ENCODE measurements around the gene SH3BP5L. TPM values are rescaled to one million over a fixed set of nuclear protein-coding genes. Genes with fewer than 3 reads are reported as not detected.
"Not testable (repeated sequence)": the region's sequence is repeated elsewhere in the genome, so short reads cannot be mapped to it uniquely, and the experiment has no call there.

Gene SH3BP5L
- total and polyA plus RNA-seq, 7 donors = 13.7 to 23.5 (median 16.6) TPM

- Histone ChIP-seq H3K4me3 (no peak overlapping the region), H3K36me3 (no peaks in the 10 kb centered on the region), H3K27ac (peak overlapping the region in 1 of 4 donors; percentile 7), H3K27me3 (peaks cover 0 to under 1% (median 0%) of the 10 kb centered on the region in 3 donors), H3K9me3 (no peaks in the 10 kb centered on the region), H3K4me1 (peaks cover 0 to 11% (median 7%) of the 10 kb centered on the region in 4 donors)
- DNase-seq = no peak
- intact Hi-C loops (cut with DNase I) = loop anchor here (2.0 kb wide), 1 partner anchor 181 kb away; no protein-coding TSS in a partner anchor
- no peak for TF ChIP-seq EP300 (IDR thresholded peaks at IDR 0.05)
- no peak for TF ChIP-seq POLR2A (IDR thresholded peaks at IDR 0.05)
- TF ChIP-seq, protein P1, sequence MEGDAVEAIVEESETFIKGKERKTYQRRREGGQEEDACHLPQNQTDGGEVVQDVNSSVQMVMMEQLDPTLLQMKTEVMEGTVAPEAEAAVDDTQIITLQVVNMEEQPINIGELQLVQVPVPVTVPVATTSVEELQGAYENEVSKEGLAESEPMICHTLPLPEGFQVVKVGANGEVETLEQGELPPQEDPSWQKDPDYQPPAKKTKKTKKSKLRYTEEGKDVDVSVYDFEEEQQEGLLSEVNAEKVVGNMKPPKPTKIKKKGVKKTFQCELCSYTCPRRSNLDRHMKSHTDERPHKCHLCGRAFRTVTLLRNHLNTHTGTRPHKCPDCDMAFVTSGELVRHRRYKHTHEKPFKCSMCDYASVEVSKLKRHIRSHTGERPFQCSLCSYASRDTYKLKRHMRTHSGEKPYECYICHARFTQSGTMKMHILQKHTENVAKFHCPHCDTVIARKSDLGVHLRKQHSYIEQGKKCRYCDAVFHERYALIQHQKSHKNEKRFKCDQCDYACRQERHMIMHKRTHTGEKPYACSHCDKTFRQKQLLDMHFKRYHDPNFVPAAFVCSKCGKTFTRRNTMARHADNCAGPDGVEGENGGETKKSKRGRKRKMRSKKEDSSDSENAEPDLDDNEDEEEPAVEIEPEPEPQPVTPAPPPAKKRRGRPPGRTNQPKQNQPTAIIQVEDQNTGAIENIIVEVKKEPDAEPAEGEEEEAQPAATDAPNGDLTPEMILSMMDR (IDR thresholded peaks at IDR 0.05) = no peak
- 91 to 96% methylated on average over 1 of the region's 1 CpG for WGBS, 2 donors
Measured at GRCh38 chr1:248805876-248806275, 19.8 kb downstream of the SH3BP5L start.

DNA sequence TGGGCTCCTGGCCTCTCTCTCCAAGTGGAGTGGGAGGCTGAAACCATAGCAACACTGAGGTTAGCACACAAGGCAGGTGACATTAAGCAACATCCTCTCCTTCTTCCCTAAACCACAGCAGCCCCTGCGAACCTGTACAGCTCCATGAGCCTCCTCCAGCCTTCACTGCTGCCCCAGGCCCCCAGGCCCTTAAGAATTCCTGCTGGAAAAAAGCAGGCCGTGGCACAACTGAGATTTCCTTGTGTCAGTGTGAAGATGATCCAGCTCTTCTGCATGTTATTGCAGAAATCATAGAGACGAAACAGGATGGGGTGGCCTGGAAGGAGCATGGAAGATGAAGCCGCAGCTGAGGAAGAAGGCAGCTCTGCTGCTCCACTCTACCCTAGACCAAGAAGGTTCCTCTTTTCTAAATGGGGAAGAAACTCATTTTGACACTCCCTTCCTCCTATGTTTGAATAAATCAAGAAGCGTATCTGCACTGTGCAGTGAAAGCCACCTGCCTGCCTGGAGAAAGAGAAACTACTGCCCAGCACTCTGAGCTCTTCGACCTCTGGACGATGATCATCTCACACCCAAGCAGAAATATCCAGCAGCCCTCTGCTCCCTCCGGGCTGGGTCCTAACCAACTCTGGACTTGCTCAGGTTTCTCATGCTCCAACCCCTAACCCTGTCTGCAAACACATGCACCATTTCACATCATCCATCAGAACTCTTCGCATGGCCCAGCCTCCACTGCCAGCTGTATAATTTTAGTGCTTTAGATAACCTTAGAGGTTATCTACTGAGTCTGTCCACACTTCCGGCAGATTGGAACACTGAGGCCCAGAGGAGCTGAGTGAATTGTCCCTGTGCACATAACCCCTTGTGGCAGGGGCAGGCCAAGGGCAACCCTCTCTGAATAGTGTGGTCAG is 20.7 kb downstream of the SH3BP5L start:
- DNase-seq = no peak

DNA sequence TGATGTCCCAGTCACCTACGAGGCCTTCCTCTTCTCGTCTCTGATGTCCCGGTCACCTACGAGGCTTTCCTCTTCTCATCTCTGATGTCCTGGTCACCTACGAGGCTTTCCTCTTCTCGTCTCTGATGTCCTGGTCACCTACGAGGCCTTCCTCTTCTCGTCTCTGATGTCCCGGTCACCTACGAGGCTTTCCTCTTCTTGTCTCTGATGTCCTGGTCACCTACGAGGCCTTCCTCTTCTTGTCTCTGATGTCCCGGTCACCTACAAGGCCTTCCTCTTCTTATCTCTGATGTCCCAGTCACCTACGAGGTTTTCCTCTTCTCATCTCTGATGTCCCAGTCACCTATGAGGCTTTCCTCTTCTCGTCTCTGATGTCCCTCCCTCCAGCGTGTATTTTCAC is 22.2 kb downstream of the SH3BP5L start:
- H3K4me1 ChIP-seq; H3K36me3 ChIP-seq; intact Hi-C loops (cut with DNase I); DNase-seq; H3K27ac ChIP-seq; H3K9me3 ChIP-seq; H3K27me3 ChIP-seq; H3K4me3 ChIP-seq: not testable (repeated sequence)
- 92 to 94% methylated on average over 15 of the region's 15 CpGs for WGBS, 2 donors

More for the DNA sequence above, 20.7 kb downstream of the SH3BP5L start:
- WGBS, 2 donors = 30 to 36% methylated on average over 10 of the region's 10 CpGs
- Histone ChIP-seq H3K27ac (peak overlapping the region in 1 of 4 donors; percentile 7), H3K4me3 (no peak overlapping the region), H3K4me1 (peaks cover 0 to 4% (median 0%) of the 10 kb centered on the region in 4 donors), H3K27me3 (peaks cover 0 to 5% (median 0%) of the 10 kb centered on the region in 3 donors), H3K36me3 (no peaks in the 10 kb centered on the region), H3K9me3 (no peaks in the 10 kb centered on the region)
- intact Hi-C loops (cut with DNase I) = no loop called here
- no peak for TF ChIP-seq POLR2AphosphoS5 (IDR thresholded peaks at IDR 0.05)
- TF ChIP-seq EP300 (IDR thresholded peaks at IDR 0.05) = no peak
- TF ChIP-seq, protein P1 (IDR thresholded peaks at IDR 0.05) = no peak
- no peak for TF ChIP-seq POLR2A (IDR thresholded peaks at IDR 0.05)

- Histone ChIP-seq H3K36me3 (no peaks in the 10 kb centered on the region), H3K4me3 (no peak overlapping the region), H3K27me3 (peaks cover 0 to 5% (median 0%) of the 10 kb centered on the region in 3 donors), H3K27ac (no peak overlapping the region), H3K9me3 (no peaks in the 10 kb centered on the region), H3K4me1 (peaks cover 0 to 4% (median 0%) of the 10 kb centered on the region in 4 donors)
- DNase-seq = no peak
- WGBS, 2 donors = 21 to 74% methylated on average over 6 of the region's 6 CpGs
- TF ChIP-seq EP300 (IDR thresholded peaks at IDR 0.05) (no peak), POLR2A (IDR thresholded peaks at IDR 0.05) (no peak), POLR2AphosphoS5 (IDR thresholded peaks at IDR 0.05) (no peak)
- TF ChIP-seq, protein P1 (IDR thresholded peaks at IDR 0.05) = no peak
- intact Hi-C loops (cut with DNase I) = no loop called here
Measured at GRCh38 chr1:248802454-248802853, 23.3 kb downstream of the SH3BP5L start.

GRCh38 chr1:248800459-248800858 is 25.3 kb downstream of the SH3BP5L start:
- Histone ChIP-seq H3K27me3 (peaks cover 0 to 5% (median 0%) of the 10 kb centered on the region in 3 donors), H3K36me3 (no peaks in the 10 kb centered on the region), H3K27ac (no peak overlapping the region), H3K9me3 (peaks cover 0 to 1% (median 0%) of the 10 kb centered on the region in 4 donors), H3K4me3 (no peak overlapping the region), H3K4me1 (no peaks in the 10 kb centered on the region)
- DNase-seq = no peak
- WGBS, 2 donors = 73 to 76% methylated on average over 3 of the region's 3 CpGs
- TF ChIP-seq POLR2A (IDR thresholded peaks at IDR 0.05) (no peak), EP300 (IDR thresholded peaks at IDR 0.05) (no peak), POLR2AphosphoS5 (IDR thresholded peaks at IDR 0.05) (no peak)
- TF ChIP-seq, protein P1 (IDR thresholded peaks at IDR 0.05) = no peak
- intact Hi-C loops (cut with DNase I) = no loop called here
